GM19025 (cell line): ENCODE measurements around the gene PIEZO2.
A peak's percentile ranks its signal among the peaks of the same experiment; 100 is the strongest.
"Not testable (repeated sequence)": the region's sequence is repeated elsewhere in the genome, so short reads cannot be mapped to it uniquely, and the experiment has no call there.

Source experiments
- ATAC-seq: cut with Tn5 transposase; IDR thresholded peaks from one replicate; pipeline ENCODE4 v1.9.1; 2021; ENCODE audit warnings: mild to moderate bottlenecking, low read depth, moderate library complexity; ENCODE audit not compliant: unreplicated experiment

Gene PIEZO2

DNA sequence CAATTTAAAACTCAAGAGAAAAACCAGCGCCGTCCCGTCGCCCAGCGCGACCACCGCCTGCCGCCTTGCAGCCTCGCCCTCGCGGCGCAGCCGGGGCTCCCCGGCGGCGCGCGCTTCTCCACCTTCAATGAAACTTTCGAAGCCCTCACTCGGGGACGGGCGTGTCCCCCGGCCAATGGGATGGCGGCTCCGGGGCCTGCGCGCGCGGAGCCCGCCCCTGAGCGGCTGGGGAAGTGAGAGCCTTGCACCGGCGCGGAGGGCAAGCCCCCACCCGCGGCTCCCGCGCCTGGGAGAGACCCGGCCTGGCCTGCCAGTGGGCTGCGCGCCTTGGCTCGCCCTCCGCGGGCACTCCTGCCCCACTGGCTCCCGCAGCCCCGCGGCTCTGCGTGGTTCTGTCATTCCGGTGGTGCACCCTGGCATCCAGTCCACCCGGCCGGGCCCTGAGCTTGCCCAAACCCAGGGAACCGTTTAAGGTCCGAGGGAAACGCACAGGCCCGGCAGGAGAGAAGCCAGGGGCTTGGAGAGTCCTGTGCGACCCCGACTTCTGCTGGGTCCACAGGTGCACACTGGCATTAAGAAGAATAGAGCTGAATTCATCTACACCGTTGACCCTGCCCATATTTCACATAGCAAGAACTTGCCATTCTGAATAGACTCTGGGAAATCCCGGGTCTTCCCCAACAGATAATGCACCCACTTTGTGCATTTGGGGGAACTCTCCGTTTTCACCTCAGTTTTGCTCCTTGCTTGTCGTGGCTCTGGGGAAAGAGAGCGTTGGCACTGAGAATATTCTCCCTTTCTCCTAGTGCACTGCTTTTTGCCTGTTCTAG, at the start of gene PIEZO2:
TSS of gene PIEZO2 (minus strand) at position 129 of the 830 bp plus-strand sequence. CDS start 981 bp downstream, outside the sequence.
- ATAC-seq = peak; percentile 58

- no peak for ATAC-seq
Observed at GRCh38 chr18:11183637-11184036, 34.3 kb upstream of the PIEZO2 start.

DNA sequence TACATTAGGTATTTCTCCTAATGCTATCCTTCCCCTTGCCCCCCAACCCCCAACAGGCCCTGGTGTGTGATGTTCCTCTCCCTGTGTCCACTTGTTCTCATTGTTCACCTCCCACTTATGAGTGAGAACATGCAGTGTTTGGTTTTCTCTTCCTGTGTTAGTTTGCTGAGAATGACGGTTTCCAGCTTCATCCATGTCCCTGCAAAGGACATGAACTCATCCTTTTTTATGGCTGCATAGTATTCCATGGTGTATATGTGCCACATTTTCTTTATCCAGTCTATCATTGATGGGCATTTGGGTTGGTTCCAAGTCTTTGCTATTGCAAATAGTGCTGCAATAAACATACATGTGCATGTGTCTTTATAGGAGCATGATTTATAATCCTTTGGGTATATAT, 32.3 kb upstream of the PIEZO2 start:
- ATAC-seq = not testable (repeated sequence)

- no peak for ATAC-seq
Observed at GRCh38 chr18:11179959-11180519, 30.7 kb upstream of the PIEZO2 start.

GRCh38 chr18:11178951-11179549, 29.7 kb upstream of the PIEZO2 start:
- ATAC-seq = no peak

DNA sequence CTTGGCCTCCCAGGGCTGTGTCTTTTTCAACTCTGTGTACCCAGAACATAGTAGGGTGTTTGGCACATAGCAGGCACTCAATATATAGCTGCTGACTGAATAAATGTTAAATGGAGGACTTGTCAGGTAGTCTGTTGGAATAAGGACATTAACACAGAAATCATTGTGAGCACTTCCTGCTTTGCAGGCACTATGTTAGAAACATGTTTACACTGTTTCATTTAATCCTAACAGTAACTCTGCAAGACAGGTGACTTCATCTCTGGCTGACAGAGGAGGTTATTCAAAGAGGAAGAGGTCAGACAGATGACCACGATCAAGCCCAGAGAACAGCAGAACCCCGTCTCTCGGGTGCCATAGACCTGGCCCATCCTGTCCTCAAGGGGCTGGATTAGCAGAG, 28.0 kb upstream of the PIEZO2 start:
- ATAC-seq = no peak

- ATAC-seq = no peak
Observed at GRCh38 chr18:11176481-11176881, 27.1 kb upstream of the PIEZO2 start.

DNA sequence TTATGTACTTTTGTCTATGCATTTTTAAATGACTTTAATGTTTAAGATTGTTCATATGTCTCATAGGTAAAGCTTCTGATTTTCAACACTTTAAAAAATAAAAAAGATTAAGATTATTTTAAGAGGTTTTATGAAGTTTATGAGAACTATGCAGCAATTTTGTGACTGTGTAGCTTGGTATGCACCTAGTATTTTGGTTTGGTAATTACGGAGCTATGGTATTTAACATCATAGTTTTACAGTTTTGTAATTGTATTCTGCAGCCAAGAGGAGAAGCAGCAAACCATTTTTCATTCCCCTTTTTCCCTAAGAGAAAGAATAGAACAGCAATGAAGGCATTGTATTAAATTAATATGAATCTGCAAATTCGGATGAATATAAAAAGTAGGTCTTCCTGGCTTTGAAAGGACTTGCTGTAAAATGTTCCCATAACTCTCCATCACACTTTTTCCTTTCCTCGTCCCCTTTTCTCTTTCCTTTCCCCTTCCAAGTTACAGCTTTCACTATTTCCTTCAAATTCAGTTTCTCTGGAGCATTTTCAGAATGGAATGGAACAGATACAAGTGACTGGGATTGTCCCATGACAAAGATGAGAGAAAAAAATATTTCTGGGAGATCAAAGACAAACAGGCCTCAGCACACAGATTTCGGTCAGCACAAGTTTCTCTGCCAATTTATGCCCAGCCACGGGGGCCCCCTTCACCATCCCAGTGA, 26.1 kb upstream of the PIEZO2 start:
- ATAC-seq = no peak

DNA sequence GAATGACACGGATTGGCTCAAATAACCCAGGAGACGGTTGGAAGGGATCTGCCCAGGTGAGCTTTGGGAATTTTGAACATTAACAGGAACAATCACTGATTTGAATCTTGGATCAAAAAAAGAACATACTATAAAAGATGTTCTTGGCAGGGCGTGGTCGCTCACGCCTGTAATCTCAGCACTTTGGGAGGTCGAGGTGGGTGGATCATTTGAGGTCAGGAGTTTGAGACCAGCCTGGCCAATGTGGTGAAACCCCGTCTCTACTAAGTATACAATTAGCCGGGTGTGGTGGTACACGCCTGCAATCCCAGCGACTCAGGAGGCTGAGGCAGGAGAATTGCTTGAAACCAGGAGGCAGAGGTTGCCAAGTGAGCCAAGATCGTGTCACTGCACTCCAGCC, 24.8 kb upstream of the PIEZO2 start:
- ATAC-seq = not testable (repeated sequence)

GRCh38 chr18:11167778-11168177, 18.4 kb upstream of the PIEZO2 start:
- ATAC-seq = no peak

GRCh38 chr18:11165952-11166351, 16.6 kb upstream of the PIEZO2 start:
- ATAC-seq = no peak

- ATAC-seq = no peak
Observed at GRCh38 chr18:11165138-11165537, 15.8 kb upstream of the PIEZO2 start.

- no peak for ATAC-seq
Observed at GRCh38 chr18:11163665-11164064, 14.3 kb upstream of the PIEZO2 start.

DNA sequence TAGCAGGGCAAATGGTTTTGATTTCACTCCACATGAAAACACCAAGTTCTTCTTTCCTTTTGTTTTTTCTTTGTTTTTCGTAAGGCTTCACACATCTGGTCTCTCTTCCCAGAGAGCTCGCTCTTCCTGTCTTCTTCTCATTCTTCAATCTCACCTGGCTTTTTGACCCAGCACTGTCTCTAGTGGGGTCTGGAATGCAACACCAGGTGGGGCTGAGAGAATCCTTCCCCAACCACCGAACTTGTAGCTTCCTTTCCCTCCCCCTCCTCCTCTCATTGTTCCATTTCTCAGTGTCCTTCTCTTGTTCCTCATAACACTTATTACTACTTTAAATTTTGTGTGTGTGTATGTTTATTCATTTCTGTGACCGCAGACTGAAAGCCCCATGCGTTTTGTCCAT, 13.5 kb upstream of the PIEZO2 start:
- ATAC-seq = no peak

DNA sequence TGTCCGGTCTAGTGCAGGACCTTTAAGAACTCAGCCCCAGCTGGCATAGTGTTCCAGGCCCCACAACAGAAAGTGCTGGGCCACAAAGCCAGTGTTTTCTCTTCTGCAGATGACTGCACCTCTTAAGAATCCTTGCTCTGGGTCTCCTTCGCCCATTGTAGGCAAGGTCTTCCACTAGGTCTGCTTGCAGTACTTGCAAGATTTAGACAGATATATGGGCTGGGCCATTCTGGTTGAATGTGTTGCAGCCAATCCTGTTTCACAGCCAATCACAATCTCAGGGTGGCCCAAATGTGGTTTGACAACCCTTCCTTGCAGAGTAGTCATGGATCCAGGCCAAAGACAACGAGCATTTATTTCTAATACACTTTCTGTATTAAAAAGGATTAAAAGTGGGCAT, 13.1 kb upstream of the PIEZO2 start:
- ATAC-seq = no peak

GRCh38 chr18:11160313-11160712, 10.9 kb upstream of the PIEZO2 start:
- ATAC-seq = no peak

DNA sequence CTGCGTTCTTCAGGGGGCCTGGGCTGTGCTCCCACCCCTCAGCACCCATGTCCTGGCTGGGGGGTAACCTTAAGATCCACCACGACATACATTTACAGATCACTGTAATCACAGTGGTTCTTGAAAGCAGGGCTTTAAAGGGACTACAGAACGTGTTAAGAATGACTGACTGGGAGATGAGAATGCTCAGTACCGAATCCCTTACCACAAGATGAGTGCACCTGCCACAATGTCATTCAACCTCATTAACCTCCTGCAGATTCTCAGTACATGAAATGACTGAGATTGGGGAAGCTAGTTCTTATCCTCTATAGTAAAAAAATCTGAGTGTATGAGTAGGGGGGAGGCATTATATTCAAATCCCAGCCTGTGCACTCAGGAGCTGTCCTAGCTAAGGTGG, 10.5 kb upstream of the PIEZO2 start:
- no peak for ATAC-seq

DNA sequence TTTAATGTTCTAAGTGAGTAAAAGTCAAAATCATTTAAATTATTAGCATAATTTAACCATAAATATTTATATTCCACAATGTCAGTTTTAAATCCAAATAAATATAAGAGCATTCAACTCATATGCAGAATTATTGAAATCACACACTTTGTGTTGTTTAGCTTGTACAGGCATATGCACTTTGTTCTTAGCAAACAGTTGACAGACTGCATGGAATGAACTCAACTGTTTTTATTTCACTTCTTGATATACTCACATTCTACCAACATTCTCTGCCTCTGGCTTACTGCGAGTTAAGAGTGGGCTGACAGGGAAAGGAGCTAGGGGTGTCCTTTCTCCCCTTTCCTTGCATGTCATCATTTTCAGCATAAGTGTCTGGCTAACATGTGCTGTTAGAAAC, 7.6 kb upstream of the PIEZO2 start:
- ATAC-seq = no peak

DNA sequence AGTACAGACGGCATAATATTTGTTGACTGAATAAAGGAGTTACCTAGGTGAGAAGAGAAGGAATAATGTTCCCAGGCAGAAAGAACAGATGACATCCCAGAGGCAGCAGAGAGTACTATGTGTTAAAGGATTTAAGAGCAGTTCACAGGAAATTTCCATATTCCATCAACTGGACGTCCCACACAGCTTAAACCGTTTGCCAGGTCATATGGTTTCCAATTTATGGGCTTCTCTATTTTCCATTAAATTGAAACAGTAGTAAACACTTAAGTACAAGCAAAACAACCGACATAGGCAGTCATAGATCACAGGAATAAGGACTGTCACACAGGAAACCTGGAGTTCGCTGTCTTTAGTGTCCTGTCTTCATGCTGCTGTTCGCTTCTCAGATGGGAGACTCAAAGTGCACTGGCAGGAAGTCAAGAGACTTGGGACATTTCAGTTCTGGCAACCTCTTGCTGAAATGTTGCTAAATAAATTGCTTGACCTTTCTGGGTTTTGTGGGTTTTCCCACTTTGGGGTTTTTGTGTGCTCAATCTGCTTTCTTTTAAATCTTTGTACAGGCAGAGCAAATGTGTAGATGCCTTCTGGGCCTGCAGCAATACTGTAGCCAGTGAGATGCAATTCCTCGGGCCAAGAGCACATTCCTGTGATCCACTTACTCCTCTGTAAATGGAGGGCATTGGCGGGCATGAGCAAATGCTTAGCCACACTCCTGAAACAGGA, 5.8 kb upstream of the PIEZO2 start:
- no peak for ATAC-seq

DNA sequence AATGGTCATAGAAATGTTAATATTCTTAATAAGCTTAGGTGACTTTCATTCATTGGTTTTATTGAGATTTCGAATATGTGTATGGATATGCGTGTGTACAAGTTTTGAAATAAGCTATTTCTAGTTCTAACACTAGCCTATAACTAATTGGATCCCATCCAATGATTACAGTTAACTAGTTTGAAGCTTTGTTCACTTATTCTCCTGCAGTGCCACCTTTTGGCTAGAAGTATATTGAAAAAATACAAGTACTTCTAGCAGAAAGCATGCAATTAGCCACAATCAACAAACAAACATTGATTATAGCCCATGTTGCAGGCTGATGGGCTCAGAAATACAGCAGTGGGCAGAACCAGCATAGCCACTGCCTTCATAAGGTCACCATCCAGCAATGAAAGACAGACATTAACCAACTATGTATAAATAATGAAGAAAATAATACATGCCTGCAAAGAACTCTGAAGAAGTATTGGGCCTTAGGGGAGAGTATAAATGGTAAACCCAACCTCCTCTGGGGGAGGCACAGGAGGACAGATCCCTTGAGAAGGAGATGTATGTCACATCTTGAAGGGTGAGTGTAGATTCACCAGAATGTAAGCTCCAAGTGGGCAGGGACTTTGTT, 5.1 kb upstream of the PIEZO2 start:
- no peak for ATAC-seq
